ENCODE data around the gene UBE2B.

DNA sequence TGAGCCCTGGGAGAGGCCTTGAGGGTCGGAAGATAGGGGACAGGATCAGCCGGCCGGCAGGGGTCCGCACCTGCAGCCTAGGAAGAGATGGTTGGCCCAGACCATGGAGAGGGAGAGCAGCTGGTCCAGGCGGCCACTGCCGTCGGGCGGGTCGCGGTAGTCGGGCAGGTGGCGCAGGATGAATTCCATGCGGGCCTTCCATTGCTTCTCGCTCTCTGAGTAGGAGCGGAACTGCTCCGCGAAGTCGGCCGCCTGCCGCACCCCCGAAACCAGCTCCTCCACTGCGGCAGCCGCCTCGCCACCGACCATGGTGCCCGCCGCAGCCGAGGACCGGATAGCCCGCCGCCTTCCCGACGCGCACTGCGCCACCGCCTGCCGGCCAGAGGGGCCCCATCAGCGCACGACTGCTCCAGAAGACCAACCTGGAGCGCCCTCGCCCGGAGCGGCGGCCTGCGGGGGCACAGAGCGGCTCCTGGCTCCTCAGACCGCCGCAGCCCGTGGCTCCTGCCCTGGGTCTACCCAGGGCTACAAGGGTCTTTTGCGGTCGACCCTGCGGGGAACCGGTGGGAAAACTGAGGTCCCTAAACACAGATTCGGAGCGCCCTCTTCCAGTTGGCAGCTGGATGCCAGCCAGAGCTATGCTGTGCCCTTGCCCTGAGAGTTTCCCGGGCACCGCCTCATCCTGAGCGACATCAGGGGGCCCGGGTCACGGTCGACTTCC, 40.3 kb downstream of the UBE2B start, which contains the start of gene CDKN2AIPNL:
- TF ChIP-seq EZH2 (IDR thresholded peaks at IDR 0.05; ENCODE audit: borderline replicate concordance) (no peak), CTCF (IDR thresholded peaks at IDR 0.05; ENCODE audit: poor library complexity) (peak; percentile 84), EZH2phosphoT487 (IDR thresholded peaks at IDR 0.05; ENCODE audit: low read depth, severe bottlenecking, unreplicated experiment) (no peak)
